Esophagus squamous epithelium (tissue), 4 donors: ENCODE results near the gene MRPL38.

Experiments used
- CTCF ChIP-seq, 6 experiments: fragments of 450-650 bp in 4 of 6; fragments of 200-600 bp in 2 of 6; sonication (generic) in 2 of 6; IDR thresholded peaks; one replicate each; pipeline ENCODE4 v1.5.1; 2016 to 2019; ENCODE audit warnings: antibody characterized with exemption in 6 of 6, mild to moderate bottlenecking in 4 of 6, moderate library complexity in 4 of 6
- POLR2A ChIP-seq, 4 donors: fragments of 450-650 bp; IDR thresholded peaks; one replicate each; pipeline ENCODE4 v1.6.1; 2017; ENCODE audit warnings: antibody characterized with exemption in 4 of 4, mild to moderate bottlenecking in 4 of 4, moderate library complexity in 3 of 4

- no peak for TF ChIP-seq CTCF (IDR thresholded peaks at IDR 0.05)
- no peak for TF ChIP-seq POLR2A (IDR thresholded peaks at IDR 0.05)
These were observed 40.5 kb upstream of the MRPL38 start for GRCh38 chr17:75945211-75945610.
